ENCODE results near the gene CASP8AP2.
"Not testable (repeated sequence)": the region's sequence is repeated elsewhere in the genome, so short reads cannot be mapped to it uniquely, and the experiment has no call there.

Gene CASP8AP2

DNA sequence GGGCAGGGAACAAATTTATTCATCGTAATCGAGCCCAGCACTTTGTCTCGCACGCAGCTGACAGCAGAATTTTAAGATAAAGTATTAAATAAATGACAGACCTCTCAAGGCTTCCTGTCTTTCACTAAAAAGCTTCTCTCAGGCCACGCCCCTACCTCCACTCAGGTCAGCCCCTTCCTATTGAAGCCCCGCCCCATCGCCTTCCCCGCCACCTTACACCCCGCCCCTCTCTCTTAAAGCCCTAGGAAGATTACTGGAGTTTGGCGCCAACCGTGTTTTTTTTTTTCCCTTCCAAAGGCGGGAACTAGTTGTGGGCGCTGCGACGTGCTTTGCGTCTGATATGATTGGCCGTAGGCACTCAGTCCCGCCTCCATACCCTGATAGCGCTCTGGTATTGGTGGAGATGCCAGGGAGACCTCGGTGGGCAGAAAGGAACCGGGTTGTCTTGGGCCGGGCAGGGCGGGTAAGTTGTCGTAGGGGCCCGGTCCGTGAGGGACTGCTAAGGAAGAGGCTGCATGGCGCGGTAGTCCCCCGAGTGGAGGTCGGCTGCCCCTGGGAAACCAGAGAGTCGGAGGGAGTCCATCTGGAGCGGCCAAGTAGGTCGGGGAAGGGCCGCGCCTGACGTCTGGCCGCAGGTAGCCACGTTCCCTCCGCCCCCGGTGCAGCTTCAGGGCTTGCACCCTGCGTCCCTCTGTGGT is at the start of gene CASP8AP2:
CASP8AP2 (plus strand) TSS at position 409 of the 698 bp plus-strand sequence.
- peak; percentile 86 to 90 for DNase-seq (ENCODE audit: low read depth in 2 of 2)

DNA sequence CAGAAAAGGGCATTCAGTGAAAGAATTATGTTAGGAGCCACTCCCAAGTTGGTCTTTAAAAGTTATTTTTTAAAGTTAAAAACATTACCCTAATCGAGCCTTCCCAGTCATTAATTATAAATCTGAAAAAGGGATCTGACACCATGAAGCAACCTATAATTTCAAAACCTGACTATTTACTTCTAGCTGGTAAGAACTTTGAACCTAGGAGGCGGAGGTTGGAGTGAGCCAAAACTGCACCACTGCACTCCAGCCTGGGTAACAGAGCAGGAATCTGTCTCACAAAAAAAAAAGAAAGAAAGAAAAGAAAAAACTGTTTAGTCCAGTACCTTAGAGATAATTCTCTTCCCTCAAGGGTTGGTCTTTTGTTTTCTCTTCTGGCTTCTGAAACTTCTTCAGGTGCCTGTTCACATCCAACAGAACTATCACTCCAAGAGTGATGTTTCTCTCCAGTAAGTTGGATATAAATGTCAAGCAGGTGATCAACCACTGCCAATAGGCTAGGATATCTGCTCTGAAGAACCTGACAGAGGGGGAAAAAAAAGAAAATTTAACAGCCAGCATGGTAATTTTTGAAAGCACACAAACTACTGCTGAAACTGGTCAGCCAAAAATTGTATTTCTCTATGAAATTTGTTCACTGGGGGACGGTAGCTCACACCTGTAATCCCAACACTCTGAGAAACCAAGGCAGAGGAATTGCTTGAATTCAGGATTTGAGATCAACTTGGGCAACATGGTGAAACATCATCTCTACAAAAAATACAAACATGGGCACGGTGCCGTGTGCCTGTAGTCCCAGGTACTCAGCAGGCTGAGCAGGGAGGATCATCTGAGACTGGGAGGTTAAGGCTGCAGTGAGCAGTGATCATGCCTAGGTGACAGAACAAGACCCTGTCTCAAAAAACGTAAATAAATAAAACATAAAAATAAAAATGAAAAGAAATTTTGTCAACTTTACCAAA is 48.3 kb upstream of the CASP8AP2 start:
- no peak for DNase-seq (ENCODE audit: low read depth in 2 of 2)

DNA sequence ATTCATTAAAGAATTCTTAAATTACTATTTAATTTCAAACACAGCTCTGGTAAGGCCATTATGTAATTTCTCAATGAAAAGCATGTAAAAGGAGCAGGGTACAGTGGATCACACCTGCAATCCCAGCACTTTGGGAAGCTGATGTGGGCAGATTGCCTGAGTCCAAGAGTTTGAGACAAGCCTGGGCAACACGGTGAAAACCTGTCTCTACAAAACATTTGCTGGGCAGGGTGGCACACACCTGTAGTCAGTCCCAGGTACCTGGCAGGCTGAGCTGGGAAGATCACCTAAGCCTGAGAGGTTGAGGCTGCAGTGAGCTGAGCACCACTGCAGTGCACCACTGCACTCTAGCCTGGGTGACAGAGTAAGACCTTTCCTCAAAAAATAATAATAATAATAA is 47.5 kb upstream of the CASP8AP2 start:
- no peak for DNase-seq (ENCODE audit: low read depth in 2 of 2)

DNA sequence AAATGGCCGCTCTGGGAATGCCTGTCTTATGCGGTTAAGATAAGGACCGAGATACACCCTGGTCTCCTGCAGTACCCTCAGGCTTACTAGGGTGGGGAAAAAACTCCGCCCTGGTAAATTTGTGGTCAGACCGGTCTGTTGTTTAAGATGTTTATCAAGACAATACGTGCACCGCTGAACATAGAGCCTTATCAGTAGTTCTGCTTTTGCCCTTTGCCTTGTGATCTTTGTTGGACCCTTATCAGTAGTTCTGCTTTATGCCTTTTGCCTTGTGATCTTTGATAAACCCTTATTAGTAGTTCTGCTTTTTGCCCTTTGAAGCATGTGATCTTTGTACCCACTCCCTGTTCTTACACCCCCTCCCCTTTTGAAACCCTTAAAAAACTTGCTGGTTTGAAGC is 46.4 kb upstream of the CASP8AP2 start:
- DNase-seq (ENCODE audit: low read depth in 2 of 2) = not testable (repeated sequence)

DNA sequence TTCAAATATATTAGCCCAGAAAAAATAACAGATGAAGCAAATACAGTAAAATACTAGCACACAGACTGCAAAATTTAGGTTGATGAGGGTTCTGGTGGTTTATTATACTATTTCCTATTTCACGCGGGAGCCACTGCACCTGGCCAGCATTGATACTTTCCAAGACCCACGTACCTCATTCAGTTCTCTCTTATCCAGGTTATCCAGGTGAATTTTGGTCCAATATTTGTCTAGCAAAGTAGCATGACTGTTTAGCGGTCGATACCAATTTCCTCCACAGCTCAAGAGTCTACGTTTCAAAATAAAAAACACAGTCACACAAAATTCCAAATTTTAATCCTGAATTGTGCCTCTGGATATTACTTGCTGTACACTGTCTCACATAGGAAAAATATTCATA is 44.8 kb upstream of the CASP8AP2 start:
- DNase-seq (ENCODE audit: low read depth in 2 of 2) = no peak

DNA sequence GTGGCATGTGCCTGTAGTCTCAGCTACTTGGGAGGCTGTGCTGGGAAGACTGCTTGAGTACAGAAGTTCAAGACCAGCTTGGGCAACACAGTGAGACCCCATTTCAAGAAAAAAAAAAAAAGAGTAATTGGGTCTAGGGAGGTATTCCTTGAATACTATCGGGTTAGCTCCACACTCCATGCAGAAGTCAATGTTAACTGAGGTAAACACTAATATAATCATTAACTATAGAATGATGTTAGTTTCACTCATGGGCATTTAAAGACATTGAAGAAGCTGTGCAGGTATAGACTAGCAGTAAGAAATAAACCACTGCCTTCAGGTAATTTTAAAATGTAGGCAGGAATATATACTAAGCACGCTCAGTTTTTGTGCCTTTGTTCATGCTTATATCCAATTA is 42.7 kb upstream of the CASP8AP2 start:
- DNase-seq (ENCODE audit: low read depth in 2 of 2) = no peak

DNA sequence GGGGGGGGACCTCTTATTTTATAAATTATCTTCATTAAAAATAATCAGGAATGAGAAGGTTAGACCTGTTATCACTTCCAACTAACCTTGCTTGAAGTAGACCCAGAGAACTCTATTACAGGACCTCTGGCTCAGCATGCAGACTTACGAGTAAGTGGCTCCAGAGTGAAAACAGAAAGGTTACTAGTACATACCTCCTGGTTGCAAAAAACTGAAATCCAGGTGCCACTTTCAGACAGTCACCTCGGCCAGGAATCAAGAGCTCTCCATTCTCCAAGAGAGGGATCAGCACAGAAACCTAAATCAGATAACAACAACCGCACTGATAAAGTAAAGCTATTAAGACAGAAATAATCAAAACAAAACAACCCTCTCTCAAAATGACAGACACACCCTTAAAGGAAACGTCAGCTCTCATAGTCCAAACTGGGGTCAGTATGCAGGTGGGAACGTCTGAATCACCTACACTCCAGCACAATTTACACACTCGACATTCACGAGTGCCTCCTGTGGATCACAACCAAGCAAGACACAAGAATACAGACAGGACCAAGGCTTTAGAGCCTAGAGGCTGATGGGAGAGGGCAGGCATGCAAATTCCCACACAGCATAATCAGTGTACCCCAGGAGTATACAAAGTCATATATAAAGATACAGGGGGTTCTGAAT is 41.9 kb upstream of the CASP8AP2 start:
- DNase-seq (ENCODE audit: low read depth in 2 of 2) = no peak

DNA sequence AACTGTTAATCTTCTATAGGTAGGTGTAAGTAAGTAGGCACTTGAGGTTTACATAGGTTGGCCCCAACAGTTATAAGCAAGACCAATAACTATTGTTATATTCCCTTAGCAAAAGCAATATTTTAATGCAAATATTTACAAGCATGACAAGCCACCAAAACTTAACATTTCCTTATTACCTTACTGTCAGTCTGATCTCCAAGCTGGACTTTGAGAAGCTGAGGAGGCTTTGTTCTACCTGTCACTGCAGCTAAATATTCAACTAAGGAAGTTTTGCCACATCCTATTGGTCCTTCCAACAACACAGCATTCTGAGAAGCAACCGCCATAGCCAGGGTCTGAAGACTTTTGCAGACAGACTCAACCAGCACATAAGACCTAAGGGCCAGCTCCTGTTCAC is 39.7 kb upstream of the CASP8AP2 start:
- no peak for DNase-seq (ENCODE audit: low read depth in 2 of 2)

DNA sequence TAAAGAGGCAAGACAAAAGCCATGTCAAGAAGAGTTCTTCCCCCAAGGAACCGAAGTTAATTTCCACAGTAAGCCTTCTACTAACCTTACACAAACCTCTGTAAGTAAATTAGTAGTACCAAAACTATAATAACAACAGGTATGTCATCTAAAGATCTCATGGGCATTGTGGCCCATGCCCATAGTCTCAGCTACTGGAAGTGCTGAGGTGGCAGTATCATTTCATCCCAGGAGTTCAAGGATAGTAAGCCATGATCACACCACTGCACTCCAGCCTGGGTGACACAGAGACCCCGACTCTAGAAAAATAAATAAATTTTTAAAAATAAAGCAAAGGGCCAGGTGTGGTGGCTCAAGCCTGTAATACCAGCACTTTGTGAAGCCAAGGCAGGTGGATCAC is 39.3 kb upstream of the CASP8AP2 start:
- DNase-seq (ENCODE audit: low read depth in 2 of 2) = no peak

DNA sequence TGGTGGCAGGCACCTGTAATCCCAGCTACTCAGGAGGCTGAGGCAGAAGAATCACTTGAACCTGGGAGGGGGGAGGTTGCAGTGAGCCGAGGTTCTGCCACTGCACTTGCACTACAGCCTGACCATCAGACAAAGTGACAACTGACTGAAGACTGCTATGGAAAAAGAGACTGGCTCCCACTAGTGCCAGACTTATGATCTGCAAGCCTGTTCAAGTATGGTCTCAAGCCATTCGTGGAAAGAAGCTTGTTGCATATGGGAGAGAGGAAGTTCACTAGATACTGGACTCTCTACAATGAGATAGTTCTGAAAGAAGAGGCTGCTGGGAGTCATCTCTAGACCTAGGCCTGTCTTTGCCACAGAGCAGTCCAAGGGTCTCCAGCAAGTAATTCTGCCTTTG is 36.8 kb upstream of the CASP8AP2 start:
- no peak for DNase-seq (ENCODE audit: low read depth in 2 of 2)

DNA sequence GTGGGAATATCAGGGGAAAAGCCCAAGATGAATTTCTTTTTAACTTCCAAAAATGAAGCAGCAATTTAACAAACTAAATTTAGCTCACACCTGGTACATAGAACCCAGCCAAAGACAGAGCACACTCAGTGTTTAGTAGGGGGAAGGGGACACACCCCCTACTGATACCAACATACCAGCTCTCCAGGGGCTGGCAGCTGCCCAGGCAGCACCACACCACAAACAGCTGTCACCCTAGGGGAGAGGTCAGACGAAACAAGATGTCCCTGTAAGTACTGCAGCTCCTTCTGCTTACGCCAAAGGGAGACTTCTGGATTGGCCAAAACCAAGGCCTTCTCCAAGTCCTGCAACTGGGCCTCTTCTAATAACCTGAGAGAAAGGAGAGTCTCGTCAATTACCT is 36.1 kb upstream of the CASP8AP2 start:
- DNase-seq (ENCODE audit: low read depth in 2 of 2) = no peak

DNA sequence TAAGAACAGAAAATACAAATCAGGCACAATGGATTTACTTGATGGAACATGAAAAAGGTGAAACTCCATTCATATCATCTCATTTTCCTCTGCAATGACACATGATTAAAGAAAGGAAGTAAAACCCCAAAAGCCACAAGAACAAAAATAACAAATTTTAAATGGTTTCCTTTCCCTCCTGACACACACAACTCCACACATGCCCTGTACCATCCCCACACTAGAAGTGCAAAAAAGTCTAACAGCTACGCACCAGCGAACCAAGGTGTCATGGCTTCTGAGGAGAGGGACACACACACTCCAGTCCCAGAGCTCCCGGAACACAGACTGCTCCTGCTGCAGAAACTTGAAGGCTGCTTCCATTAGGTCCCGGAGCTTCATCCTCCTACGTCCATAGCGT is 35.4 kb upstream of the CASP8AP2 start:
- DNase-seq (ENCODE audit: low read depth in 2 of 2) = no peak

DNA sequence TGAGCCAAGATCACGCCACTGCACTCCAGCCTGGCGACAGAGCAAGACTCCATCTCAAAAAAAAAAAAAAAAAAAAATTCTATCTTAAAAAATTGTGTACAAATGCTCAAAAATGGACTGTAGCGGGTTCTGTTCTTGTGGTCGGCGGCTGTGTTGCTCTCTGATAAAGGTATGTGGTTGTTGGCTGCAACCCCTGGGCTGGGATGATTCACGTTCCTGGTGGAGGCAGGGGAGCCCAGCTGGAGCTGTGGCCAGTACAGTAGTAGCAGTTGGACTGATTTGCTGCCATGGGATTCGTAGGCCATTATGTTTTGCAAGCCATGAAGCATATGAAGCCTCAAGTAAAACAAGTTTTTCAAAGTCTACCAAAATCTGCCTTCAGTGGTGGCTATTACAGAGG is 32.4 kb upstream of the CASP8AP2 start:
- DNase-seq (ENCODE audit: low read depth in 2 of 2) = no peak

DNA sequence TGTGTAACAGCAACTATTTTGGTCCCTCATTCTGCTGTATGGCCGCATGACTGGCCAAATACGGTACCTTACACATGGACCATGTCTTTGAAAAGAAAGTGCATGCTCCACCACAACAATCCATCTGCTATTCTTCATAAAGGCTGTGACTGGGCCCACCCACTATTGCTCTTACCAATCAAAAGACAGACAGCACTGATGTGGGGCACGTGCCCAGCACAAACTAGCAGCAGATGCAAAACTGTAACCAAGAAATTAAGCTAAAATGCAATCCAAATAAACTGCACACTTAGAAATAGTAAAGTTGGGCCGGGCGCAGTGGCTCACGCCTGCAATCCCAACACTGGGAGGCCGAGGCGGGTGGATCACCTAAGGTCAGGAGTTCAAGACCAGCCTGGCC is 30.6 kb upstream of the CASP8AP2 start:
- DNase-seq (ENCODE audit: low read depth in 2 of 2) = no peak

DNA sequence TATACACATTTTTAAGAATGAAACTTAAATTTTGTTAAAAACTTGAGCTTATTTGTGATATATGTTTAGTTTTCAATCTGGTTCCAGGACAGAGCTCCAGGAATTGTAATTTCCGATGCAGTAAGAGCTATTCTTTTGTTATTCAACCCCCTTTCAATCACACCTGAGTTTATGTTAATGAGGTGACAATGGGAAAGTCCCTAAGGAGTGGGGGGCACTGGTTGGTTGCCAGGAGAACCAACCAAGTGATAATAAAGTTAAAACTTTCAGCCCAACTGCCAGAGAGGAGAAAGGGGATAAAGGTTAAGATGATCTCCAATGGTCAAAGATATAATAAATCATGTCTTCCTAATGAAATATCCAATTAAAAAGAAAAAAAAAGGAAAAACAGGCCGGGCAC is 29.9 kb upstream of the CASP8AP2 start:
- no peak for DNase-seq (ENCODE audit: low read depth in 2 of 2)

DNA sequence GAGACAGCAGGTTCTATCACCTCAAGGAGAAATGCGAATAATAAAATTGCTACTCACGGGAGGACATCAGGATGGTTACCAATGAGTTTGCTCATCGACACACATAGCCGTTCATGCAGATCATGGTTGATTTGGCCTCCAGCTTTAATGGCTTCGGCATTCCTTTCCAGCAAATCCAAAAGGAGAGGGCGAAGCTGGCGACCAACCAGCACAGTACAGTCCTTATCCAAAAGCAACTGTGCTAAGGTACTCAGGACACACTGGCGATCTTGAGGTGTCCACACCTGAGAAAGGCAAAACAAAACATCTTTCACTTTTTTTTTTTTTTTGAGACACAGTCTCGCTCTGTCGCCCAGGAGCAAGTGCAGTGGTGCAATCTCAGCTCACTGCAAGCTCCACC is 26.4 kb upstream of the CASP8AP2 start:
- no peak for DNase-seq (ENCODE audit: low read depth in 2 of 2)

DNA sequence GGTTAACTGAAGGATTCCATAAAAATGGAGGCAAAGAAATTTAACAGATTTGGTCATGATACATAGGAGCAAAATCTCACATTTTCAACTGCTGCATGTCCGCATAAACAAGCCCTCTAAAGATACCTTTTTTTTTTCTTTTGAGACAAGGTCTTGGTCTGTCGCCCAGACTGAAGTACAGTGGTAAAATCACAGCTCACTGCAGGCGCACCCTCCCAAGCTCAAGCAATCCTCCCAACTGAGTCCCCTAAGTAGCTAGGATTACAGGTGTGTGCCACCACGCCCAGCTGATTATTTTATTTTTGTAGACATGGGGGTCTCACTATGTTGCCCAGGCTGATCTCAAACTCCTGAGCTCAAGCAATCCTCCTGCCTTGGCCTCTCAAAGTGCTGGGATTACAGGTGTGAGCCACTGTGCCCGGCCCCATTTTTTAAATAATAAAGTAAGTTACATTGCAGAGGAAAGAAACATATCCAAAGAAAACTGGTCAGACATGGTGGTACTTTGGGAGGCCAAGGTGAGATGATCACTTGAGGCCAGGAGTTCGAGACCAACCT is 23.8 kb upstream of the CASP8AP2 start:
- DNase-seq (ENCODE audit: low read depth in 2 of 2) = no peak

DNA sequence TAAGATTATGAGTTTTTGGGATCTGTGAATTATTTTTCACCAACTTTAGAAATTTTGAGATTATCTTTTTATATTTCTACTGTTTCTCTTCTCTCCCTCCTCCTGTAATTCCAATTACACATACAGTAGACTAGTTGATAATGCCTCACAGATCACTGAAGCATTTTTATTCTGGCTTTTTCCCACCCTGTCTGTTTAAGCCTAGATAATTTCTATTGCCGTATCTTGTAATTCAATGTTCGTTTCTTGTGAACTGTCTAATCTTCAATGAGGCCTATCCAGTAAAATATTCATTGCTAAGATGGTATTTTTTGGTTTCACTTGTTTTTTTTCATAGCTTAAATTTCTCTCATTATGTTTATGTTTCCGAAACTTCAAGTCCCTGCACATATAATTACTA is 22.1 kb upstream of the CASP8AP2 start:
- DNase-seq (ENCODE audit: low read depth in 2 of 2) = no peak

DNA sequence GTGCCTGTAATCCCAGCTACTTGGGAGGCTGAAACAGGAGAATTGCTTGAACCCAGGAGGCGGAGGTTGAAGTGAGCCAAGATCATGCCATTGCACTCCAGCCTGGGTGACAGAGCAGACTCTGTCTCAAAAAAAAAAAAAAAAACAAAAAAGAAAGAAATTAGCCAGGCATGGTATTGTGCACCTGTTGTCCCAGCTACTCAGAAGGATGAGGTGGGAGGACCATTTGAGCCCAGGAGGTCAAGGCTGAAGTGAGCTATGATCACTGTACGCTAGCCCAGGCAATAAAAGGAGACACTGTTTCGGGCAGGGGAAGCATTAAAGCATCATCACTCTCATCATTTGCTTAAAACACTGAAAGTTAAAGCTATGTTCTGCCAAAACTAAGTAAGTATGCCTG is 16.3 kb upstream of the CASP8AP2 start:
- DNase-seq (ENCODE audit: low read depth in 2 of 2) = not testable (repeated sequence)

DNA sequence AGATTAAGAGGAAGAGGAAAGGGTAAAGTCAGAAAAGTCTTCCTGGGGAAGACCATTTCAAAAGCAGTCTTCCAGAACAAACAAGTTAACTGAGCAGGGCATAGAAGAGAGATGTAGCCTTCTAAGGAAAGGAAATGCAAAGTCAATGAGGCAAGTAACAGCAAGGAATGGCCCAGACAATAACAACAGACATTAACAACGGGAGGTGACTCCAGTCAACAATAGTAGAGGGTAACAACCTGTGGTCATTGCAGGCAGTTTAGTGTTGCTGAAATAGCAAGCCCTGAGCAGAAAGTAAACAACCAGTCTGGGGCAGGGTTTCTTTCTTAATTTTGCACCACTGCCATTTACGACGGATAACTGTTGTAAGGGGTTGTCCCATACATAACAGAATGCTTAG is 12.2 kb upstream of the CASP8AP2 start:
- DNase-seq (ENCODE audit: low read depth in 2 of 2) = no peak

DNA sequence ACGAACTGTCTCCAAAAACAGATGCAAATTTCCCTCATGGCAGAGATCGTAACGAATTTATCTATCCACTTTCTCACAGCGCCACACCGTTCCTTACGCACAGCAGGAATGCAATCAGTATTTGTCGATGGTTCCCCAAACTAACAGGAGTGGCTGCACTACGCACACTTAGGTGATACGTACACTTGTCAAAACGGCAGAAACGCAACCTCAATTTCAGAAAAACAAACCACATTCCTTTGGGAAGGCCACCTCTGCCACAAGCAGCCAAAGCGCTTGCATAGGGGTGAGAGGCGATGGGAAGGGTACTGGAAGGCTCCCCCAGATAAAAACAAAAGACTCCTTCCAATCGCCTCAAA is 10.7 kb upstream of the CASP8AP2 start:
- no peak for DNase-seq (ENCODE audit: low read depth in 2 of 2)
